GM21367 (cell line): Measurements from ENCODE around the gene ASIC1.
"Not testable (repeated sequence)": the region's sequence is repeated elsewhere in the genome, so short reads cannot be mapped to it uniquely, and the experiment has no call there.

Experiments used
- ATAC-seq: cut with Tn5 transposase; IDR thresholded peaks from one replicate; pipeline ENCODE4 v1.9.1; 2021; ENCODE audit not compliant: unreplicated experiment

Gene ASIC1

DNA sequence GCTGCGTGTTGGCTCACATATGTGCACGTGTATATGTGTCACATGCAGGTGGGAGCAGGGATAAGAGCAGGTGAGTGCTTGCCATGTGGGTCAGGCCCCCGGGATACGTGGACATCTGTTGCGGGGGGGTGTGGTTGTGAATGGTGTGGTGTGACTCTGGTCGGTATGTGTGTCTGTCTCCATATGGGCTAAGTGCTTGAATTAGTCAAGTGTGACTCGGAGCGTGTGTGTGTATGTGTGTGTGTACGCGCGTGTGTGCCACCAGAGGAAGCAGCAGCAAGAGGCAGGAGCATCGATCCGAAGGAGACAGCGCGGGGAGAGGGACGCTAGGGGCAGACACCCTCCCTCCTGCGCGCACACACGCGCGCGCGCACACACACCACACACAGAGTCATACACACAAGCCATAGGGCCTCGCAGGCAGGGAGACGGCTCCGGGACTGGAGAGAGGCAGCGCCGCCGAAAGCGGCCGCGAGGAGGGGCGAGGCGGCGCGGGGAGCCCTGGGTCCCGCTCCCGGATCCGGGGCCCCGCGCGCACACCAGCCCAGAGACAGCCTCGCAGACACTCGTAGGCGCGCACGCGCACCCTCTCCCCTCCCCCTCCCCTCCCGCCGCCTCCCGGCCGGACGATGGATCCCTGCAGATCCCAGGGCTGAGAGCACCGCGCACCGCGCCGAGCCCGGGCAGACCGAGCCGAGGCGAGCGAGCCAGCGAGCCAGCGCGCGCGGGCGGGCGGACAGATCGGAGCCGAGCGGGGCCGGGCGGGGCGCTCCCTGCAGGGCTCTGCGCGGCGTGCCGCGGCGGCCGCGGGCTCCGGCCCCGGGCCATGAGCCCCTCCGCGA, at the start of gene ASIC1:
Gene ASIC1, plus strand, starts transcription at position 597 of the 842 bp plus-strand sequence. CDS start 1,171 bp downstream, outside the sequence.
- ATAC-seq: no peak

GRCh38 chr12:50013361-50014147, 43.8 kb upstream of the ASIC1 start:
- no peak for ATAC-seq

- ATAC-seq: no peak
Observed at GRCh38 chr12:50014342-50014741, 43.1 kb upstream of the ASIC1 start.

GRCh38 chr12:50016501-50017475, 40.6 kb upstream of the ASIC1 start:
- ATAC-seq: no peak

DNA sequence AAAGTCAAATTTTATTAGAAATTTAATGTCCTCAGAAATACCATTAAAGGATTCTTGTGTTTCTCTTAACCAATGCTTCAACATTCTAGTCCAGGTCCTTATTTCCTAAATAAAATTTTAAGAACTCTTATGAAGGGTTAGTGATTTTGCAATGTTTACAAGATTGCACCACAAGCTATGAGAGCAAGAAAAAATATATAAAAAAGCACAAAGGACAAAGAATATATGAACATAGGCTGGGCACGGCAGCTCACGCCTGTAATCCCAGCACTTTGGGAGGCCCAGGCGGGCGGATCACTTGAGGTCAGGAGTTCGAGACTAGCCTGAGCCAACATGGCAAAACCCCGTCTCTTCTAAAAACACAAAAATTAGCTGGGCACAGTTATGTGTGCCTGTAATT, 39.8 kb upstream of the ASIC1 start:
- no peak for ATAC-seq

GRCh38 chr12:50018154-50018553, 39.2 kb upstream of the ASIC1 start:
- no peak for ATAC-seq

GRCh38 chr12:50018968-50019367, 38.4 kb upstream of the ASIC1 start:
- no peak for ATAC-seq

DNA sequence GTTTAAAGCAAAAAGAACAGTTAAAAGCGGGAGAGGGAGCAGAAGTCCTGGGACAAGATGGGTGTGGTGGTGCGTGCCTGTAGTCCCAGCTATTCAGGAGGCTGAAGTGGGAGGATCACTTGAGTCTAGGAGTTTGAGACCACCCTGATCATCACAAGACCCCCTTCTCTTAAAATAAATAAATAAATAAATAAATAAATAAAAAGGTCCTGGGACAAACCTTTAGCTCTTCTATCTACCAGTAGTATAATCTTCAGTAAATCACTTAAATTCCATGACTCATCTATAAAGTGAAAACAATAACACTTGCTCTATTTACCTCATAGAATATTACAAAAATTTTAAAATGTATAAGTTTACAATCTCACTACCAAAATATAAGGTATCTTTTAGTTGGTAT, 37.9 kb upstream of the ASIC1 start:
- ATAC-seq: no peak

- ATAC-seq: no peak
Observed at GRCh38 chr12:50021031-50021430, 36.4 kb upstream of the ASIC1 start.

GRCh38 chr12:50022903-50023302, 34.5 kb upstream of the ASIC1 start:
- ATAC-seq: no peak

DNA sequence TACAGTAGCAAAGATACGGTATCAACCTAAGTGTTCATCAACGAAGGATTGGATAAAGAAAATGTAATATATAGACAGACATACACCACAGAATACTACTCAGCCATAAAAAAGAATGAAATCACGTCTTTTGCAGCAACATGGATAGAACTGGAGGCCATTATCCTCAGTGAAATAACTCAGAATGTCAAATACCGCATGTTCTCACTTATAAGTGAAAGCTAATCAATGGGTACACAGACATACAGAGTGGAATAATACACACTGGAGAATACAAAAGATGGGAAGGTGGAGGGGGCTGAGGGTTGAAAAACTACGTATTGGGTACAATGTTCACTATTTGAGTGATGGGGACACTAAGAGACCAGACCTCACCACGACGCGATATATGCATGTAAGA, 33.2 kb upstream of the ASIC1 start:
- no peak for ATAC-seq

DNA sequence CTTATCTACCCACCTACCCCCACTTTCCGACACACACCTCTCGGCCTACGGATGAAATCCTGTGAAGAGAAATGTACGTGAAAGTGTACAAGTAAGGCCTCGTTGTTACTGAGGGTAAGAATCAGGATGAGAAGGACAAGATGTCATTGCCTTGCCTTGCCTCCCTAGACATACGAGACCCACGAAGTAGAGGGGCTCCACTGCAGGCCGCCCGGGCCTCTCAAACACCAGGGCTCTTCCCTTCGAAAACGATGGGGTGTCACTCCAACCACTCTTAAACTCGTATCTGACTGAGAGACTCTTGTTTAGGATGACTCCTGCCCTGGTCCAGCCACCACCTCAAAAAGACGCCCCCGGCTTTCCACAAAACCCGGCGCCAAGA, 32.6 kb upstream of the ASIC1 start:
- no peak for ATAC-seq

GRCh38 chr12:50025187-50026059, 32.0 kb upstream of the ASIC1 start, which contains the start of gene RACGAP1:
Gene RACGAP1, minus strand, starts transcription at chr12:50025494. Its CDS starts 8,779 bp downstream, at chr12:50016715.
- ATAC-seq: peak; percentile 93

- ATAC-seq: no peak
Observed at GRCh38 chr12:50026691-50027090, 30.7 kb upstream of the ASIC1 start.

DNA sequence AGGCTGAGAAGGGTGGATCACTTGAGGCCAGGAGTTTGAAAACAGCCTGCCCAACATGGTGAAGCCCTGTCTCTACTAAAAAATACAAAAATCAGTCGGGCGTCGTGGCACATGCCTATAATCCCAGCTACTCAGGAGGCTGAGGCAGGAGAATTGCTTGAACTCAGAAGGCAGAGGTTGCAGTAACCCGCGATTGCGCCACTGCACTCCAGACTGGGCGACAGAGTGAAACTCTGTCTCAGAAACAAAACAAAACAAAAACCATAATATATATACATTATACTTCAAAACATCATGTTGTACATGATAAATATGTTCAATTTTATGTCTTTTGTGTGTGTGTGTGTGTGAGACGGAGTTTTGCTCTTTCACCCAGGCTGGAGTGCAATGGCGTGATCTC, 26.9 kb upstream of the ASIC1 start:
- not testable (repeated sequence) for ATAC-seq

- no peak for ATAC-seq
Observed at GRCh38 chr12:50032515-50032853, 24.9 kb upstream of the ASIC1 start.

- ATAC-seq: no peak
Observed at GRCh38 chr12:50032854-50033581, 24.4 kb upstream of the ASIC1 start.

GRCh38 chr12:50038336-50038735, 19.1 kb upstream of the ASIC1 start:
- ATAC-seq: no peak

GRCh38 chr12:50039151-50039835, 18.1 kb upstream of the ASIC1 start:
- no peak for ATAC-seq
